Ovary (tissue), 3 donors: ENCODE measurements around the gene CCL11.

Experiments
- CTCF ChIP-seq, 3 donors: fragments of 450-650 bp in 2 of 3; fragments of 200-600 bp in 1 of 3; IDR thresholded peaks; one replicate each; pipeline versions ENCODE4 v1.5.1 to v1.8.0; 2016 to 2022; ENCODE audit warnings: antibody characterized with exemption in 3 of 3, mild to moderate bottlenecking in 1 of 3
- EP300 ChIP-seq: sonication (generic); formaldehyde crosslinking; IDR thresholded peaks from one replicate; pipeline ENCODE4 v1.6.1; 2017; ENCODE audit warnings: antibody characterized with exemption
- POLR2A ChIP-seq: fragments of 450-650 bp; IDR thresholded peaks from one replicate; pipeline ENCODE4 v1.6.1; 2017; ENCODE audit warnings: antibody characterized with exemption, mild to moderate bottlenecking, moderate library complexity
- donor health status: DM: no; HTN: no; CAD: no.

- no peak for TF ChIP-seq POLR2A
- TF ChIP-seq CTCF (IDR thresholded peaks at IDR 0.05) = no peak
- no peak for TF ChIP-seq EP300
These were observed 19.5 kb downstream of the CCL11 start for GRCh38 chr17:34305061-34305460.
